NCI-H2227 treated with DMSO at 0.1 percent for 48 hours (cell line): ENCODE measurements around the gene PPIF.

Experiments used
- DNase-seq: peaks from one replicate; lab custom pipeline; 2025; lab: John Stamatoyannopoulos, UW

Gene PPIF

GRCh38 chr10:79387974-79388850 is 40.9 kb downstream of the PPIF start:
- no peak for DNase-seq

GRCh38 chr10:79390057-79390456 is 42.8 kb downstream of the PPIF start:
- DNase-seq: no peak

DNA sequence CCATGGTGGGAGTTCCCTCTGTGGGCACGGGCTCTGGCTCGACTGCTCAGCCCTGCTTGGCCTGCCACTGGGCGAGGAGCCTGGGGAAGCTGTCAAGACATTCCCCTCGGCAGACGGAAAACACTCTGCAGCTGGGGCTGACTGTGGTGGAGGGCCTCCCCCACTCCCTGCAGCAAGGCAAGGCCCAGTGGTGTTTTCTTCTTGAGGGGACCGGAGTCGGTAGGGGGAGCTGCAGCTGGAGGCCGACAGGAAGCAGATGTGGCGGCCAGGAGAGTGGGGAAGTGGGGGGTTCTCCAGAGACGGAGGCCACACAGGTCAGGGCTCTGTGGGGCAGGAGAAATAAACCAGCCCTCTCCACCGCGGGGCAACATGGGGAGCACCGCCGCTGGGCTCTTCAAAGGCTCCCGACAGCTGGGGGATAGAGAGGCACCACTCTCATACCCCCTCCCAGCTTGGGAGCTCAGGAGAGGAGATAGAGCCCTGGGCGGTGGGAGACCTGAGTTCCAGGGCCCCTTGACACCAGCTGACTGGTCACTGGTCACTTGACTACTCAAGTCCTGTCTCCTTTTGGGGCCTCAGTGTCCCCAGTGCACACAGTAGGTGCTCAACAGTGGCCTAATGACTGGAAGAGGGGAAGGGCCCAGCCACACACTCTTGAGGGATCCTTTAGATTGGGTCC is 43.4 kb downstream of the PPIF start:
- no peak for DNase-seq

DNA sequence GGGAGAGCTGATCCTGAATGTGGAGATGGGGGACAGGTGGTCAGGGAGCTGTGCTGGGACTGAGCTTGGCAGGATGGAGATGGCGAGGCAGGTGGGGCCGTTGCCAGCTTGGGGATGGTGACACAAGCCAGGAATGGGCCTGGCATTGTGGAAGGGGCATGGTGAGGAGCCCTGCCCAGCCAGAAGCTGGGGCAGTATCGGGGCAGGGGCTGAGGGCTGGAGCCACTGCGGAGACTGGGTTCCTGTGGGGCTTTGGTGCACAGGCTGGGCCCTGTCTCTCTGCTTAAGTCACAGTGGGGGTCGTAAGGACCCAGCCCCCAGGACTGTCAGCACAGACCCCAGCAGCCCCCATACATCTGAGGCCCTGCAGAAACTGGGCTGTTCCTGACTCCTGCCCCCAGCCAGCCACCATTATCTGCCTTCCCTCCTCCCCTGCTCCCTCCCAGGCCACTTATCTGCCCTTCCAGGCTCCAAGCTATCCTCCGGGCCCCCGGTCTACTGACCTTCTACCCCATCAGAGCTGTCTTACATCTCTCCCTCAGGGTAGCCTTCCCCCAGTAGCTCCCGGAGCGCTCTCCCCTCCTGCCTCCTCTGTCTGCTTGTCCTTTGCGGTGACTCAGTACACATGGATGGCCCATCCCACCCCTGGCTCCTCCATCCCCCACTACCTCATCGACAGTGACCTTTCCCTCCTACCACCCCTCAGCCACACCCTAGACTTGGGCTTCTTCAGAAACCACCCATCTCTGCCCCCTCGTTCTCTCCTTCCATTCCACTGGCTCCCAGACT is 44.2 kb downstream of the PPIF start:
- no peak for DNase-seq

- no peak for DNase-seq
Measured at GRCh38 chr10:79392020-79392398, 44.7 kb downstream of the PPIF start.

DNA sequence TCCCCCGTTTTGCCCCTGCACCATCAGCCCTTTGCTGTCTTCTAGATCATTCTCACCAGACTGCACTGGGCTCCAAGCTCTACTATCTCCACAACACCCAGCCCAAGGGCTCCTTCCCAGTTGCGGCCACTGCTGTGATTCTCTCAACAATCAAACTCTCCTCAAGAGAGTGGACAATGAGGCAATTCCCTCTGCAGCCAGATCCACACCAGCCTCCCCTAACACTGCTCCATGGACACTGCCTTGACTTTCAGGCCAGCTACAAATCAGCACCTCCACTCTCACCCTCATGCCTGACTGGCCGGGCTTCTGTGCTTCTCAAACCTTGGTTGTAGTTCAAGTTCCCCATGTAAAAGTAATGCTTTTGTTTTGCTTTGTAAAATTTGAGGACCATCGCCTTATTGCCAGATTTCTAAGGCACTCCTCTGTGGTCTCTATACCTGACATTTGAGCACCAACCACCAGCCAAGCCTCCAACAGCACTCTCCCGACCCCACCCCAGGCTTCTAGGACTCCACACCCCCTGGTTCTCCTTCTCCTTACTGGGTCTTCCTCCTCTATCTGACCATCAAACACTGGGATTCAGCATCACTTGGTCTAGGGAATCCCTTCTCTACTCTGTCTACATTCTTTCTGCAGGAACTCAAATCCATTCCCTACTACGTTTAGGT is 45.4 kb downstream of the PPIF start:
- no peak for DNase-seq

GRCh38 chr10:79393221-79393923 is 46.1 kb downstream of the PPIF start:
- DNase-seq: no peak

GRCh38 chr10:79393924-79394610 is 46.8 kb downstream of the PPIF start:
- DNase-seq: no peak

DNA sequence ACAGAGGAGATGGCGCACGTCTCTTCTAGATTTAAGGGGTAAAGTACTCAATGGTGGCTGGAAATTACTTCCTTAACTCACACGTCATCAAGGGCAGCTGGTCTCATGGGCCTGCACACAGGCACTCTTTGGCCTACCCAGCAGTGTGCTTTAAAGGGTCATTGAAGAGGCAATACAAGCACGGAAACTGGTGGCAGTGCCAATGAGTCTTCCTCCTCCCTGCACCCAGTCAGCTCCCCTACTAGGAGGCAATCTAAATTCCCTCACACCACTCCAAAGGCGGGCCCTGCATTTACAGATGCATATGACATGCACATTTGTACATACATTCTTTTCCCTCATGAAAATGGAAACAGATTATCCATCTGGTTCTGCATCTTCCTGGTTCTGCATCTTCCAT is 47.4 kb downstream of the PPIF start:
- no peak for DNase-seq

DNA sequence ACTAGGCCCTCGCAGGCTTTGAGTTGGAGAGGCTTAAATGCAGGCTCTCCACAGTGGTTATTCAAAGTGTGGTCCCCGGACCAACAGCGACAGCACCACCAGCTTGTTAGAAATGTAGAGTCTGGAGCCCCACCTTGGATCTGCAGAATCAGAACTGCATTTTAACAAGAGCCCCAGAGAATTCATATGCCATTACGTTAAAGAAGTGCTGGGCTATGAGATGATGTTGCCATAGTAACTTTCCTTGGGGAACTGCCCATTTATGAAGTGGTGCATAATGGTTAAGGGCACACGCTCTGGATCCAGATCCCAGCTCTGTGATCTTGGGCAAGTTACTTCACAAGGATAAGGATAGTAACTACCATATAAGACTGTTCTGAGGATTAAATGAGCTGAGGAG is 49.3 kb downstream of the PPIF start:
- DNase-seq: peak; percentile 17

- no peak for DNase-seq
Measured at GRCh38 chr10:79397051-79397450, 49.8 kb downstream of the PPIF start.

GRCh38 chr10:79397575-79398303 is 50.5 kb downstream of the PPIF start:
- peak; percentile 35 for DNase-seq

DNA sequence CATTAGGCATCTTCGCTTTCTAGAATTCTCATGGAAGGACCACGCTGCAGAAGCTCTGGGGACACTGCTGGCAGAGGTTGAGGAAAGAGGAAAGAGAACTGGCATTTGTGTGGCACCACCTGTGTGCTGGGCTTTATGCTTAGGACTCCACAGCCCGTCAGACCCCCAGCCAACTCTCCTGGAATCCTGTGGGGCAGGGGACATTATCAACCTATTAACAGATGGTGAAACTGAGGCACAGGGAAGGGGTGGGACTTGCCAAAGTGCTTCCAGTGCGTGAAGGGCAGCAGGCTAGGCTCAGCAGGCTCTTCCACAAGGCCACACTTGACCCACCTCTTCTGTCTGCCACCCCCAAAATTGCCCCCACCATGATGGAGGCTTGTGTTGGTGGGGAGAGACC is 51.4 kb downstream of the PPIF start:
- DNase-seq: no peak

DNA sequence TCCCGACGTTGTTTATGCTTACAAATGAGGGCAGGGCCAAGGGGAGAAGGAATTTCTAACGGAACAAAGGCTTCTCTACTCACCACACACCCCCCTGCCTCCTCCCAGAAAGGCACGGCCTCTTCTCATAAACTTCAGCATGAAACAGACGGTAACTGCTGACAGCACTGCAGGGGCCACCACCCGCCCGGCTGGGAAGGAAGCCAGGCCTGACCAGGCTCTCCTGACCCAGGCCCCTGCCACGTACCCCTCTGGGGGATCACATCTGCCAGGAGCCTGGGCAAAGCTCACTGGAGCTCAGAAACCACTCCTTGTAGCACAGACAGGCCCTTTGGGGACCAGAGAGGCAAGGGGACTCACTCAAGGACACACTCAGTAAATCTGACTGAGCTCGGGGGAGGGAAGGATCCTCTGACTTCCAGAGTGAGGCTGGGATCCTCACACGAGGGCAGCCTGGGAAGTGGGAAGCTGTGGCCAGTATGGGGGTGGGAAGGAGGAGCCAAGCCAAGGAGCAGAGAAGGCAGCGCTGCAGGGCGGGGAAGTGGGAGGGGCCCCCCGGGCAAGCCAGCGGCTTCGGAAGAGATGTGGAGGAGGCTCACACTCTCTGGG is 52.1 kb downstream of the PPIF start:
- peak; percentile 59 for DNase-seq

GRCh38 chr10:79400146-79401004 is 53.1 kb downstream of the PPIF start:
- no peak for DNase-seq

GRCh38 chr10:79401015-79401921 is 54.0 kb downstream of the PPIF start:
- DNase-seq: no peak

DNA sequence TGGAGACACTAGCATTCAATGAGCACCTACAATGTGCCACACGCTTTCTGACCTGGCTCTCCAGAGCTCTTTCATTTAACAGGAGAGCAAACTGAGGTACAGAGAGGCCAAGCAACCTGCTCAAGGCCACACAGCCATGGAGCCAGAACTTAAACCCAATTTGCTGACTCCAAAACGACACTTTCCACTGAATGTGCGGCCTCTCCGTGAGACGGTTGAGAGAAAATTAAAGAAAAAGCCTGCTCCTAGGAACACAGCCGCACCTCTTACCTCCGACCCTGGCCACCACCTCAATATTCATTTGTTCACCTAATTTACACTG is 55.3 kb downstream of the PPIF start:
- DNase-seq: no peak

GRCh38 chr10:79402951-79403350 is 55.7 kb downstream of the PPIF start:
- DNase-seq: no peak
